Hematopoietic multipotent progenitor cell (in vitro differentiated cells): ENCODE data around the gene HGFAC. TPM values are rescaled to one million over a fixed set of nuclear protein-coding genes. Genes with fewer than 3 reads are reported as not detected.
A peak's percentile ranks its signal among the peaks of the same experiment; 100 is the strongest.

Source experiments
- DNase-seq, 3 donors: peaks; one replicate each; pipeline ENCODE4 v3.0.0-alpha.2; 2011 to 2015; ENCODE audit warnings: low read depth in 2 of 3, low spot score in 2 of 3
- total RNA-seq: library from RNA; depleted of rRNA; stranded (reverse); fragments of >200 nt; gene quantifications from one replicate; pipeline ENCODE4 v1.2.3, GENCODE V29; 2012

The HGFAC gene
- total RNA-seq, 1 donor = under 0.01 TPM

GRCh38 chr4:3471098-3471760 is 29.5 kb downstream of the HGFAC start:
- DNase-seq = no peak

DNA sequence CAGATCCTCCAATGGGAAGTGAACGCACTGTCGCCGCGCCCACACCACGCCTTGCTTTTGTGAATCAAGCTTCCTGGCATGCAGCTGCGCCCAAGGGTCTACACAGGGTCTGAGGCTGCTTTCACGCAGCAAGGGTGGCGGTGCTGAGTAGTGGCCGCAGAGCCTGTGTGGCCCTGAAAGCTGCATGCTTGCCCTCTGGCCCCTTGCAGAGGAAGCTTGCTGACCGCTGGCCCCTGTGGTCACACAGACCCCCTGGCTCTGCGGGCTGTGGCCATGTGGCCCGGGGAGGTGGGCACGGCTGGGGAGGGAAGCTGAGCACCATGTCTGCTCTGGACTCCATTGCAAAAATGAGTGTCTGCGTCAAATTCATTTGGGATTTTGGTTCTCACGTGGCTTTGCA is 30.1 kb downstream of the HGFAC start:
- no peak for DNase-seq

DNA sequence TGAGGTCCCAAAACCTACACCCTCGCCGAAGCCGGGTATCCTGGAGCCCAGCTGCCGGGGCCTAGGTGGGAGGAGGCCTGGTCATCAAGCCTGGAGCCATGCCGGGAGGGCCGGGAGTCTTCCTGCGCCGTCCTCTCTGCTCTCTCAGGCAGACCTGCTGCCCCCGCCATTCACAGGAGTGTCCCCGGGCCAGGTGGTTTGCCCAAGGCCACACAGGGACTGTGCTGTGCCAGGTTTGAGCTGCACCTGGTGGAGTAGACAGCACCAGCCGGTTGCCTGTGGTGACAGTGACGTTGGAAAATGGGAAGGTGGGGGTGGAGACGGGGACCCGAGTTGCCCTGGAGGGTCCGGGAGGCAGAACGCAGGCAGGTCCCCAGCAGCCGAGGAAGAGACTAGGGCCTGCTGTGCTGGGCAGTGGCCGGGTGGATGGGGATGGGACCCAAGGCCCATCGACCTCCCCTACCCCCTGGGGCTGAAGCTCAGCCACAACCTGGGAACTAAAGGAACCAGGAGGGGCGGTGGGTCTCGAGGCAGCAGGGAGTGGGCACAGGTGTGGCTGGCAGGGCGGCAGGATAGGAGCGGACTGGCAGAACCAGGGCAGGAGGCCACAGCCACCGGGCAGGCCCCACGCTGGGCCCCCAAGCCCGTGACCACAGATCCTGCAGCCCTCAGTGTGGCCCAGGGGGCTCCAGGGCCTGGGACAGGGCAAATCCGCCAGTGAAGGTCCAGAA is 30.8 kb downstream of the HGFAC start:
- DNase-seq = no peak

GRCh38 chr4:3473181-3473950 is 31.6 kb downstream of the HGFAC start:
- DNase-seq = no peak

GRCh38 chr4:3473996-3474765 is 32.4 kb downstream of the HGFAC start:
- no peak for DNase-seq

DNA sequence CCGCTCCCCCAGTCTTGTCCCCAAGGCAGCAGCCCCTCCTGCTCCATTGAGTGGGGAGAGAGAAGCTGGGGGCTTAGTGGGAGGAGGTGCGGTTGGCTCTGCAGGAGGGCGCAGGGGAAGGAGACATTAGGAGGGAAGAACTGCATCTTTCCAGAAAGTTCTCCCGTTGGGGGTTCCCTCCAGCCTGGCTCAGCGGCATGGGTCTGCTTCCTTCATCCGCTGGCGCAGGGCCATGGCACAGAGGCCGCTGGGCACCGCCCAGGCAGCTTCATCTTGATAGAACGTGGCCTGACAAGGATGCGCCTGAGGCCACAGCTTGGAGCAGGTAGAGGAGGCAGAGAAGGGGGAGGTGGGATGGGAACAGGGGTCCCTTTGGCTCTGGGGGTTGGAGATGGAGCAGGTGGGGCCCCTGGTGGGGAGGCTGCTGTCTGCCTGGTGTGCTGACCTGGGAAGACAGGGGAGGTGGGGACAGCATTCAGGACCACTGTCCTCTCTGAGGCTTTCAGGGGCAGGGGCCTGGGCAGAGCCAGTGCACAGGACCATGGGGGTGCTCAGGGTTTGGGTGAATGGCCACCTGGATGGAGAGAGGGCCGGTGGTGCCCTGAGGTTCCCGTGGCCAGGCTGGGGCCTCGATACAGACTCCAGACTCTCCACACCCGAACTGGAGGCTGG is 33.4 kb downstream of the HGFAC start:
- DNase-seq = no peak

- no peak for DNase-seq
These were observed 34.0 kb downstream of the HGFAC start for GRCh38 chr4:3475713-3476260.

DNA sequence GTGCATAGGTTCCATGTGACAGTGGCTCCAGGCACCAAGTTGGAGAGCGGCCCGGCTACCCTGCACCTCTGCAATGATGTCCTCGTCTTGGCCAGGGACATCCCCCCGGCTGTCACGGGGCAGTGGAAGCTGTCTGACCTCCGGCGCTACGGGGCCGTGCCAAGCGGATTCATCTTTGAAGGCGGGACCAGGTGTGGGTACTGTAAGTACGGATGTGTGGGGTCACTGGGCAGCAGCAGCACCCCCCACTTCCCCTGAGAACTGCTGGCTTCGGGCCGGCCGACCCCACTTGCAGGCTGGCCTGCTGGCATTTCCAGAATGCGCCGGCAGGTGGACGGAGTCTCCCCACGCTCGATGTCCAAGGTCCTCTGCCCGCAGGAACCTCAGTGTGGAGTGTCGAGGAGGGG is 34.6 kb downstream of the HGFAC start:
- DNase-seq = no peak

DNA sequence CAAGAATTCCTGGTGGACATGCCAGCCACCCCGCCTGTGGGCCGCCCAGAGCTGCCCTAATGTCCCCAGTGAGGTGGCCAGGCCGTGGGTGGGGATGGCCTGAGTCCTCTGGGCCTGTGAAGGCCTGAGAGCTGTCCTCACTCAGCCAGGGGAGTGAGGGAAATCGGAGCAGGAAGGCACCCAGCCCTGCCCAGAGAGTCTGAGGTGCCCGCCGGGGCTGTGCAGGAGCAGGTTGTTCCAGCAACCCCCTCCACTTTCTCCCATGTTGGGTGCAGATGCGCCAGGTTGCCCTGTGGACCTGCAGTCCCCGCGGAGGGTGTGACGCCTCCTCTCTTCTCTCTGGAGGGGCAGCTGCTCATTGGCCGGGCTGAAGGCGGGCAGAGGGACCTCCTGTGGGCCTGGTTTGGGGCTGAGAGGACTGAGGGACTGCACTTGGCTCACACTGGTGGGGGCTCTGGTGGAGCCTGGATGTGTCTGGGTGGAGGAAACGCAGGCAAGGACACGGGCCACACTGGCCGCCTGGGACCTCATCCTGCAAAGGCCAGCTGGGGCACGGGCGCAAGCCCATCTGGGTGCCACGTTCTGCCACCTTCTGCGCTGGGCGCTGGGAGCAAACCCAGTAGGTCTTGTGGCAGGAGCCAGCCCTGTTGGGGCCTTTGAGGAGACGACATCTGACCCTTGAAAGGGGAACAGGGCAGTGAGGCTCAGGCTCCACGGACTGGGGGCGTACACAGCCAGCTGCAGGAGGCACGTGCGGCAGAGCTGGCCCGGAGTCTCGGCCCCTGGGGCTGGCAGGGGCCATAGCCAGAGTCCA is 35.4 kb downstream of the HGFAC start:
- DNase-seq = no peak

DNA sequence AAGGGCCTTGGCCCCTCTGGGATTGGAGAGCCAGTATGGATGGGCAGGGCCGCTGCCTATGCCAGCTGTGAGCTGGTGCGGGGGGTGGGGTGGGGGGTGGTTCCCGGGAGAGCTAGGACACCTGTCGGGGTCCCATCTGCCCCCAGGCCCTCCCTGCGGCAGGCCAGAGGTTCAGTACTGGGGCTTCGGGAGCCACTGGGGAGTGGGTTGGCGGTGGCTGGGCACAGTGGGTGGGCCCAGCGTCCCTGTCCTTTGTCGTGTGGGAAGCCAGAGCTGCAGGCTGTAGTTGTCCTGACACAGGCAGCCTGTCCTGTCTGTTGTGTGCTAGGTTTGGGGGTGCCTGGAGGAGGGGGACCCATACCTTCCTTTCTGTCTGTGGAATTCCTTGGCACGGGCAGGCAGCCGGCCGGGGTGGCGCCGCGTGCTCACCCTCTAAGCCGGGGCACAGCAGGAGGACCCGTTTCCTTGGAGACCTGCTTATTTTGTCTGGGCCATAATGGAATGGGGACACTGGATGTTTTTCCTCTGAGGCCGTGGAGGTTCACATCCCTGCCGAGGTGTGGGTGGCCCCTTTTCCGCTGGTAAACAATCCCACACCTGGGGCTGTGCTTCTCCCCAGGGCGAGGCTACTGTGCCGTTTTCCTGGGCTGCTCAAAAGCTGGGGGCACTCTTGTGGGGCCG is 36.1 kb downstream of the HGFAC start:
- no peak for DNase-seq

GRCh38 chr4:3478446-3479357 is 36.9 kb downstream of the HGFAC start:
- no peak for DNase-seq

GRCh38 chr4:3479358-3480101 is 37.8 kb downstream of the HGFAC start:
- DNase-seq = no peak

GRCh38 chr4:3480528-3481112 is 38.9 kb downstream of the HGFAC start:
- peak; percentile 37 to 71 (median 65) for DNase-seq

DNA sequence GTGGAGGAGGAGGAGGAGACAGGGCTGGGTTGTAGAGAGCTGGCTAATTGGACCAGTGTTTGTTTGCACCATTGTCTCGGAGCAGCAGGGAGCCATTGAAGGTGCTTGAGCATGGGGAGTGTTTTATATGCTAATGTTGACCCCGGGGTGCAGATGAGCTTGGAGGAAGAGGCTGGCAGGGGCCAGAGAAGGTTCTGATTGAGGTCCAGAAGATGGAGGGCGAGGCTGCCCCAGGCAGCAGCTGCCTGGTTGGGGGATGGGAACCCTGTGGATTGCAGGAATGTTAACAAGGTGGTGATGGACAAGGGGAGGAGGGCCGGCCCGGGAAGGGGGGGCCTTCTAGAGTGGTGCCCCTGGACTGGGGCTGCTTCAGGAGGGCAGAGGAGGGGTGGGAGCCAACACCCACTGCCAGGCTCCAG is 39.4 kb downstream of the HGFAC start:
- DNase-seq = no peak

- no peak for DNase-seq
These were observed 40.1 kb downstream of the HGFAC start for GRCh38 chr4:3481783-3482393.

DNA sequence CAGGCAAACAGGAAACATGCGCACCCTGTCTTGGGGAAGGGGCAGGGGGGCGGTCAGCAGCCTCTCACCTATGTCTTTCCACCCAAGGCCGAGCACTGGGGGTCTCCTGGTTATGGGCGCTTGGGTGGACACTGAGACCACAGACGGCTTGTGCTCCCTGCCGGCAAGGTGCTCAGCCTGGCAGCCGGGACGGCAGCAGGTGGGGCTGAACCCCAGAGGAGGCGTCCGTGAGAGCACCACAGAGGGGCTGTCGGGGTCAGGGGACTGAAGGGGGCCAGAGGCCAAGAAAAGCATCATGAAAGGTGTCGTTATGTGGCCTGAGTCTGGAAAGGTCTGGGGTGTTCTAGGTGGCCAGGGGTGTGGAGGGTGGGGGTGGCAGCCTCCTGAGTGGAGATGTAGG is 40.9 kb downstream of the HGFAC start:
- no peak for DNase-seq
